GM23338 (cell line): ENCODE results near the gene MATN3.

Experiments
- EZH2 ChIP-seq: fragments of 200-600 bp; sonication (generic); IDR thresholded peaks from one replicate; pipeline ENCODE4 v1.8.0; 2017; ENCODE audit warnings: antibody characterized with exemption, mild to moderate bottlenecking, low read depth; ENCODE audit not compliant: unreplicated experiment
- EZH2phosphoT487 ChIP-seq: fragments of 200-600 bp; sonication (generic); IDR thresholded peaks from one replicate; pipeline ENCODE4 v1.8.1; 2018; ENCODE audit warnings: antibody characterized with exemption; ENCODE audit not compliant: unreplicated experiment
- TF ChIP-seq, protein P1 (sequence below), 2 experiments: fragments of 200-600 bp in 1 of 2; sonication (generic) in 1 of 2; conservative IDR thresholded peaks; 2 replicates each; pipeline versions ENCODE4 v1.5.1 to v1.6.1; 2016 to 2017; ENCODE audit warnings: antibody characterized with exemption in 2 of 2, low read depth in 2 of 2, mild to moderate bottlenecking in 2 of 2, moderate library complexity in 1 of 2
- TF ChIP-seq, protein P2 (sequence below): IDR thresholded peaks from one replicate; pipeline ENCODE4 v1.6.1; 2018; ENCODE audit warnings: antibody characterized with exemption; ENCODE audit not compliant: unreplicated experiment

DNA sequence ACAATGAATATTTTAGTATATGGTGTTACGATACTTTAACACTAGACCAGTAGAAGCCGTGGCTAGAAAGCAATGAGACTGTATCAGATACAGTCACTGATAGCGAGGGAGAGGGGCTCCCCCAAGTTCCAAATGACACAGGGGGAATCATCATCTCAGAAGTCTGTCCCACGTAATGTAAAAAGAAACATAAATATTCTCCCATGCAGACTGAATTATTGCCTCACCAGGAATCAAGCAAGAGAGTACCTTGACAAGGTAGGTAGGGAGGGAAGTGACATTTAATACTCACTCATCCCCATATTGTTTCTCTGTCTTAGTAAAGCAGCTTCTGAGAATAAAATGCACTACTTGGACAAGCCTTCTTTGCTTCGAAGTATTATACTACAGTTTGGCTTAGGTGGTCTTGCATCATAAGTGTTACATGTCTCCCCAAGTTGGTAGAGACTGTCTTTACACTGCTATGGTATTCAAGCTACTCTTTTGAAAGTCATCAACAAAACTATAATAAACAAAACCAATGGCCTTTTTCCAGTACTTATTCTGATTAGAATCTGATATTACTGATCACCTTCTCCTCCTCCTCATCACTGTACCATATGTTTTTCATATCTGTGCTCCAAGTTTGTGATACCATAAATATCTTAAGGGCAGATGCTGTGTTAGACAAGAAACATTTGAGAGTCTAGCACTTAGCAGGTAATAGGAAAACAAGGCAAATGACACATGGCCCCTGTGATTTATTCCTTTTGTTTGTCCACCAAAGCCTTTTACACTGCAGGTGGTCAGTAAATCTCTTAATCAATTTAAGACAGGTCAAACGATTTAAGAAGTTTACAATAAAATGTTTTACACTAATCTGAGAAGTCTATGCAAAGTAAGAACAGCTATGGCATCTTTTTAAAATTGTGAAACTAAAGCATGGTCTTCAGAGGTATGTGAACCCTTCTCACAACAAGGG is 36.3 kb upstream of the MATN3 start:
- TF ChIP-seq, protein P1, sequence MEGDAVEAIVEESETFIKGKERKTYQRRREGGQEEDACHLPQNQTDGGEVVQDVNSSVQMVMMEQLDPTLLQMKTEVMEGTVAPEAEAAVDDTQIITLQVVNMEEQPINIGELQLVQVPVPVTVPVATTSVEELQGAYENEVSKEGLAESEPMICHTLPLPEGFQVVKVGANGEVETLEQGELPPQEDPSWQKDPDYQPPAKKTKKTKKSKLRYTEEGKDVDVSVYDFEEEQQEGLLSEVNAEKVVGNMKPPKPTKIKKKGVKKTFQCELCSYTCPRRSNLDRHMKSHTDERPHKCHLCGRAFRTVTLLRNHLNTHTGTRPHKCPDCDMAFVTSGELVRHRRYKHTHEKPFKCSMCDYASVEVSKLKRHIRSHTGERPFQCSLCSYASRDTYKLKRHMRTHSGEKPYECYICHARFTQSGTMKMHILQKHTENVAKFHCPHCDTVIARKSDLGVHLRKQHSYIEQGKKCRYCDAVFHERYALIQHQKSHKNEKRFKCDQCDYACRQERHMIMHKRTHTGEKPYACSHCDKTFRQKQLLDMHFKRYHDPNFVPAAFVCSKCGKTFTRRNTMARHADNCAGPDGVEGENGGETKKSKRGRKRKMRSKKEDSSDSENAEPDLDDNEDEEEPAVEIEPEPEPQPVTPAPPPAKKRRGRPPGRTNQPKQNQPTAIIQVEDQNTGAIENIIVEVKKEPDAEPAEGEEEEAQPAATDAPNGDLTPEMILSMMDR (conservative IDR thresholded peaks at IDR 0.05; ENCODE audit: low read depth in 2 of 2): no peak
- TF ChIP-seq, protein P2, sequence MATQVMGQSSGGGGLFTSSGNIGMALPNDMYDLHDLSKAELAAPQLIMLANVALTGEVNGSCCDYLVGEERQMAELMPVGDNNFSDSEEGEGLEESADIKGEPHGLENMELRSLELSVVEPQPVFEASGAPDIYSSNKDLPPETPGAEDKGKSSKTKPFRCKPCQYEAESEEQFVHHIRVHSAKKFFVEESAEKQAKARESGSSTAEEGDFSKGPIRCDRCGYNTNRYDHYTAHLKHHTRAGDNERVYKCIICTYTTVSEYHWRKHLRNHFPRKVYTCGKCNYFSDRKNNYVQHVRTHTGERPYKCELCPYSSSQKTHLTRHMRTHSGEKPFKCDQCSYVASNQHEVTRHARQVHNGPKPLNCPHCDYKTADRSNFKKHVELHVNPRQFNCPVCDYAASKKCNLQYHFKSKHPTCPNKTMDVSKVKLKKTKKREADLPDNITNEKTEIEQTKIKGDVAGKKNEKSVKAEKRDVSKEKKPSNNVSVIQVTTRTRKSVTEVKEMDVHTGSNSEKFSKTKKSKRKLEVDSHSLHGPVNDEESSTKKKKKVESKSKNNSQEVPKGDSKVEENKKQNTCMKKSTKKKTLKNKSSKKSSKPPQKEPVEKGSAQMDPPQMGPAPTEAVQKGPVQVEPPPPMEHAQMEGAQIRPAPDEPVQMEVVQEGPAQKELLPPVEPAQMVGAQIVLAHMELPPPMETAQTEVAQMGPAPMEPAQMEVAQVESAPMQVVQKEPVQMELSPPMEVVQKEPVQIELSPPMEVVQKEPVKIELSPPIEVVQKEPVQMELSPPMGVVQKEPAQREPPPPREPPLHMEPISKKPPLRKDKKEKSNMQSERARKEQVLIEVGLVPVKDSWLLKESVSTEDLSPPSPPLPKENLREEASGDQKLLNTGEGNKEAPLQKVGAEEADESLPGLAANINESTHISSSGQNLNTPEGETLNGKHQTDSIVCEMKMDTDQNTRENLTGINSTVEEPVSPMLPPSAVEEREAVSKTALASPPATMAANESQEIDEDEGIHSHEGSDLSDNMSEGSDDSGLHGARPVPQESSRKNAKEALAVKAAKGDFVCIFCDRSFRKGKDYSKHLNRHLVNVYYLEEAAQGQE: no peak
- TF ChIP-seq EZH2phosphoT487 (no peak), EZH2 (no peak)
